HepG2 (cell line): ENCODE results near the gene TRIM8. TPM values are rescaled to one million over a fixed set of nuclear protein-coding genes. Genes with fewer than 3 reads are reported as not detected.

ENCODE experiments used
- BCL6 ChIP-seq: IDR thresholded peaks from 2 replicates; pipeline ENCODE4 v1.6.1; 2016; ENCODE audit warnings: missing genetic modification reagents, missing compliant biosample characterization
- CEBPB ChIP-seq: IDR thresholded peaks from 2 replicates; pipeline ENCODE4 v1.6.1; 2011; ENCODE audit warnings: low read depth, low read length, improper control_type of control experiment, borderline replicate concordance
- HNF4A ChIP-seq: sonication (generic); formaldehyde crosslinking; IDR thresholded peaks from 2 replicates; pipeline ENCODE4 v1.4.0; 2020; ENCODE audit warnings: missing genetic modification reagents
- JUN ChIP-seq: sonication (generic); formaldehyde crosslinking; IDR thresholded peaks from 2 replicates; pipeline ENCODE4 v1.4.0; 2020; ENCODE audit warnings: mild to moderate bottlenecking, missing genetic modification reagents
- KLF11 ChIP-seq: IDR thresholded peaks from 2 replicates; pipeline ENCODE4 v1.6.1; 2016; ENCODE audit warnings: missing compliant biosample characterization
- MED1 ChIP-seq: sonication (generic); formaldehyde crosslinking; IDR thresholded peaks from 2 replicates; pipeline ENCODE4 v1.4.0; 2020; ENCODE audit warnings: missing genetic modification reagents
- MIER3 ChIP-seq: IDR thresholded peaks from 2 replicates; pipeline ENCODE4 v1.6.1; 2016; ENCODE audit warnings: missing compliant biosample characterization, borderline replicate concordance
- NAIF1 ChIP-seq: sonication (generic); formaldehyde crosslinking; IDR thresholded peaks from 2 replicates; pipeline ENCODE4 v1.5.0; 2020; ENCODE audit warnings: mild to moderate bottlenecking, missing genetic modification reagents, borderline replicate concordance
- RBAK ChIP-seq: sonication (generic); formaldehyde crosslinking; IDR thresholded peaks from 2 replicates; pipeline ENCODE4 v1.5.1; 2020; ENCODE audit warnings: mild to moderate bottlenecking, missing genetic modification reagents
- REPIN1 ChIP-seq: sonication (generic); formaldehyde crosslinking; IDR thresholded peaks from 2 replicates; pipeline ENCODE4 v1.8.0; 2022; ENCODE audit warnings: missing genetic modification reagents, low read depth, mild to moderate bottlenecking, borderline replicate concordance
- SOX6 ChIP-seq, 2 experiments: fragments of 450-650 bp in 1 of 2; sonication (generic) in 1 of 2; formaldehyde crosslinking in 1 of 2; IDR thresholded peaks; 2 replicates each; pipeline versions ENCODE4 v1.4.0 to v1.6.1; 2017 to 2020; ENCODE audit warnings: antibody characterized with exemption in 1 of 2, mild to moderate bottlenecking in 1 of 2, missing genetic modification reagents in 1 of 2
- SP140L ChIP-seq: sonication (generic); formaldehyde crosslinking; IDR thresholded peaks from 2 replicates; pipeline ENCODE4 v1.4.0; 2020; ENCODE audit warnings: missing genetic modification reagents, borderline replicate concordance
- SUZ12 ChIP-seq: fragments of 150-350 bp; IDR thresholded peaks from 2 replicates; pipeline ENCODE4 v1.6.1; 2014; ENCODE audit warnings: low read depth, low read length
- ZNF160 ChIP-seq: sonication (generic); formaldehyde crosslinking; IDR thresholded peaks from 2 replicates; pipeline ENCODE4 v1.8.0; 2022; ENCODE audit warnings: mild to moderate bottlenecking, inconsistent platforms, missing genetic modification reagents
- ZNF253 ChIP-seq: sonication (generic); formaldehyde crosslinking; IDR thresholded peaks from 2 replicates; pipeline ENCODE4 v1.8.0; 2022; ENCODE audit warnings: mild to moderate bottlenecking, missing genetic modification reagents, borderline replicate concordance
- ZNF678 ChIP-seq: sonication (generic); formaldehyde crosslinking; IDR thresholded peaks from 2 replicates; pipeline ENCODE4 v1.4.0; 2020; ENCODE audit warnings: mild to moderate bottlenecking, missing genetic modification reagents
- ZNF75D ChIP-seq: sonication (generic); formaldehyde crosslinking; IDR thresholded peaks from 2 replicates; pipeline ENCODE4 v1.8.1; 2023; ENCODE audit warnings: missing genetic modification reagents, mild to moderate bottlenecking, borderline replicate concordance
- ZNF839 ChIP-seq: sonication (generic); formaldehyde crosslinking; IDR thresholded peaks from 2 replicates; pipeline ENCODE4 v1.4.0; 2020; ENCODE audit warnings: missing genetic modification reagents, mild to moderate bottlenecking, borderline replicate concordance
- polyA plus RNA-seq, 8 experiments: library from polyadenylated mRNA; depleted of rRNA in 3 of 8; stranded (reverse) in 7 of 8; unstranded in 1 of 8; fragments of >200 nt; fragmentation: Illumina TruSeq in 4 of 8; extraction: Trizol in 4 of 8; gene quantifications; 2 replicates each; pipeline versions ENCODE4 v1.2.1 to v1.2.3, GENCODE V29; 2011 to 2016; ENCODE audit warnings: low read depth in 4 of 8, missing spikeins in 1 of 8, mixed read lengths in 1 of 8; ENCODE audit not compliant: insufficient read depth in 1 of 8
- total RNA-seq, 5 experiments: library from RNA; depleted of rRNA; stranded (reverse); fragments of >200 nt; fragmentation: Illumina TruSeq; extraction: Trizol; gene quantifications; 2 replicates each; pipeline ENCODE4 v1.2.3, GENCODE V29; 2016; ENCODE audit warnings: low read depth in 1 of 5
- TF ChIP-seq, protein P1 (sequence below): sonication (generic); formaldehyde crosslinking; IDR thresholded peaks from 2 replicates; pipeline ENCODE4 v1.9.0; 2021; ENCODE audit warnings: missing genetic modification reagents, borderline replicate concordance
- TF ChIP-seq, protein P2 (sequence below): sonication (generic); formaldehyde crosslinking; IDR thresholded peaks from 2 replicates; pipeline ENCODE4 v1.9.0; 2021; ENCODE audit warnings: missing genetic modification reagents, borderline replicate concordance
- TF ChIP-seq, protein P3 (sequence below): sonication (generic); formaldehyde crosslinking; conservative IDR thresholded peaks from 2 replicates; pipeline ENCODE4 v1.4.0; 2020; ENCODE audit warnings: missing genetic modification reagents
- TF ChIP-seq, protein P4 (sequence below): IDR thresholded peaks from 2 replicates; pipeline ENCODE4 v1.6.1; 2016; ENCODE audit warnings: missing genetic modification reagents, missing compliant biosample characterization
- TF ChIP-seq, protein P5 (sequence below): sonication (generic); formaldehyde crosslinking; IDR thresholded peaks from 2 replicates; pipeline ENCODE4 v1.4.0; 2020; ENCODE audit warnings: missing genetic modification reagents

The TRIM8 gene
- total and polyA plus RNA-seq, 2 of the 13 experiments (the other 11 are each of a cell fraction or from before 2014, with no cell fraction given): 38.9 to 66.5 TPM

DNA sequence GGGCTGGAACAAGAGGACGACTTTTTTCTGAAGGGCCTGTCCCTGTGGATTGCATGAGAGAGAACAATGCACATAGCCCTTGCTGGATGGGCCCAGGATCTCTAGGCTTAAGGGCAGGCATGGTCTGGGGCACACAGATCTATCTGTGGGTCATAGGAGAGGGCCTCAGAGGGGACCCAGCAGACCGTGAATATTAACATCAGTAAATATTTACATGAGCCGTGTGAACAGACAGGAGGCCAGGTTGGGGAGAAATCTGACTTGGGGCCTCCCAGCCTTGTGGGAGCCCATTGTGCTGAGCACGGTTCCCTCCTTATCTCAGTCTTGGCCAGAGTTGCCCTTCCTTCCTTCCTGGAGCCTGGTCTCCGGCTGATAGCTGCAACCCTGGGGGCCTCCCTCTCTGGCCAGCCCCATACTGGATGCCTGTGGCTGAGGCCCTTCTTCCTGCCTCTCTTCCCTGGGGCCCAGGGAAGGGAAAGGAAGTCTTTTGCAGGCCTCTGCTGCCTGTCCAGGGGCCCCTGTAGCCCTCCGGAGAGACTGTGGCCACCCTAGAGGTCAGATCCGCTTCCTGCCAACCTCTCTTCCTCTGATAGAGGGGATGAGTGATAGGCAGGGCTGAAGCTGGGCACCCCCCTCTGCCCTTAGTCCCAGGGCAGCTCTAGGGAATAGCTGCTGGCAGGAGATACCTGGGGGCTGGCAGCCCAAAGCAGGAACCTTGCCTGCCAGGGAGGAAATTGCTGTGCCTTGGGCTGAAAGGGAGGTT, 44.5 kb upstream of the TRIM8 start (continued):
- TF ChIP-seq, protein P1, sequence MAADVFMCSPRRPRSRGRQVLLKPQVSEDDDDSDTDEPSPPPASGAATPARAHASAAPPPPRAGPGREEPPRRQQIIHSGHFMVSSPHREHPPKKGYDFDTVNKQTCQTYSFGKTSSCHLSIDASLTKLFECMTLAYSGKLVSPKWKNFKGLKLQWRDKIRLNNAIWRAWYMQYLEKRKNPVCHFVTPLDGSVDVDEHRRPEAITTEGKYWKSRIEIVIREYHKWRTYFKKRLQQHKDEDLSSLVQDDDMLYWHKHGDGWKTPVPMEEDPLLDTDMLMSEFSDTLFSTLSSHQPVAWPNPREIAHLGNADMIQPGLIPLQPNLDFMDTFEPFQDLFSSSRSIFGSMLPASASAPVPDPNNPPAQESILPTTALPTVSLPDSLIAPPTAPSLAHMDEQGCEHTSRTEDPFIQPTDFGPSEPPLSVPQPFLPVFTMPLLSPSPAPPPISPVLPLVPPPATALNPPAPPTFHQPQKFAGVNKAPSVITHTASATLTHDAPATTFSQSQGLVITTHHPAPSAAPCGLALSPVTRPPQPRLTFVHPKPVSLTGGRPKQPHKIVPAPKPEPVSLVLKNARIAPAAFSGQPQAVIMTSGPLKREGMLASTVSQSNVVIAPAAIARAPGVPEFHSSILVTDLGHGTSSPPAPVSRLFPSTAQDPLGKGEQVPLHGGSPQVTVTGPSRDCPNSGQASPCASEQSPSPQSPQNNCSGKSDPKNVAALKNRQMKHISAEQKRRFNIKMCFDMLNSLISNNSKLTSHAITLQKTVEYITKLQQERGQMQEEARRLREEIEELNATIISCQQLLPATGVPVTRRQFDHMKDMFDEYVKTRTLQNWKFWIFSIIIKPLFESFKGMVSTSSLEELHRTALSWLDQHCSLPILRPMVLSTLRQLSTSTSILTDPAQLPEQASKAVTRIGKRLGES: 0 out of 2 replicates have a peak, but pooled peaks have one; percentile 24
- TF ChIP-seq SP140L (CRISPR knock-in tag) (0 out of 2 replicates have a peak, but pooled peaks have one; percentile 27), ZNF839 (CRISPR knock-in tag) (no peak), ZNF678 (CRISPR knock-in tag) (no peak), MIER3 (CRISPR knock-in tag) (peak; percentile 62; the same call in 1 of the 2 replicates), BCL6 (CRISPR knock-in tag) (peak; percentile 73), KLF11 (CRISPR knock-in tag) (no peak), SOX6 (IDR thresholded peaks at IDR 0.05) (no peak), SOX6 (CRISPR knock-in tag; IDR thresholded peaks at IDR 0.05) (peak; percentile 98), SUZ12 (no peak), REPIN1 (CRISPR knock-in tag) (no peak; the same call in none of the 2 replicates), MED1 (peak; percentile 87), RBAK (CRISPR knock-in tag) (no peak), ZNF160 (CRISPR knock-in tag) (no peak), ZNF75D (CRISPR knock-in tag) (no peak), NAIF1 (no peak), JUN (CRISPR knock-in tag) (no peak), HNF4A (CRISPR knock-in tag) (peak; percentile 73), CEBPB (no peak), ZNF253 (CRISPR knock-in tag) (no peak)
- TF ChIP-seq, protein P2, sequence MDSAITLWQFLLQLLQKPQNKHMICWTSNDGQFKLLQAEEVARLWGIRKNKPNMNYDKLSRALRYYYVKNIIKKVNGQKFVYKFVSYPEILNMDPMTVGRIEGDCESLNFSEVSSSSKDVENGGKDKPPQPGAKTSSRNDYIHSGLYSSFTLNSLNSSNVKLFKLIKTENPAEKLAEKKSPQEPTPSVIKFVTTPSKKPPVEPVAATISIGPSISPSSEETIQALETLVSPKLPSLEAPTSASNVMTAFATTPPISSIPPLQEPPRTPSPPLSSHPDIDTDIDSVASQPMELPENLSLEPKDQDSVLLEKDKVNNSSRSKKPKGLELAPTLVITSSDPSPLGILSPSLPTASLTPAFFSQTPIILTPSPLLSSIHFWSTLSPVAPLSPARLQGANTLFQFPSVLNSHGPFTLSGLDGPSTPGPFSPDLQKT: no peak
- TF ChIP-seq, protein P3, sequence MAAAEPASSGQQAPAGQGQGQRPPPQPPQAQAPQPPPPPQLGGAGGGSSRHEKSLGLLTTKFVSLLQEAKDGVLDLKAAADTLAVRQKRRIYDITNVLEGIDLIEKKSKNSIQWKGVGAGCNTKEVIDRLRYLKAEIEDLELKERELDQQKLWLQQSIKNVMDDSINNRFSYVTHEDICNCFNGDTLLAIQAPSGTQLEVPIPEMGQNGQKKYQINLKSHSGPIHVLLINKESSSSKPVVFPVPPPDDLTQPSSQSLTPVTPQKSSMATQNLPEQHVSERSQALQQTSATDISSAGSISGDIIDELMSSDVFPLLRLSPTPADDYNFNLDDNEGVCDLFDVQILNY (CRISPR knock-in tag): no peak
- TF ChIP-seq, protein P4, sequence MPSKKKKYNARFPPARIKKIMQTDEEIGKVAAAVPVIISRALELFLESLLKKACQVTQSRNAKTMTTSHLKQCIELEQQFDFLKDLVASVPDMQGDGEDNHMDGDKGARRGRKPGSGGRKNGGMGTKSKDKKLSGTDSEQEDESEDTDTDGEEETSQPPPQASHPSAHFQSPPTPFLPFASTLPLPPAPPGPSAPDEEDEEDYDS (CRISPR knock-in tag): peak; percentile 40; the same call in 1 of the 2 replicates
- TF ChIP-seq, protein P5, sequence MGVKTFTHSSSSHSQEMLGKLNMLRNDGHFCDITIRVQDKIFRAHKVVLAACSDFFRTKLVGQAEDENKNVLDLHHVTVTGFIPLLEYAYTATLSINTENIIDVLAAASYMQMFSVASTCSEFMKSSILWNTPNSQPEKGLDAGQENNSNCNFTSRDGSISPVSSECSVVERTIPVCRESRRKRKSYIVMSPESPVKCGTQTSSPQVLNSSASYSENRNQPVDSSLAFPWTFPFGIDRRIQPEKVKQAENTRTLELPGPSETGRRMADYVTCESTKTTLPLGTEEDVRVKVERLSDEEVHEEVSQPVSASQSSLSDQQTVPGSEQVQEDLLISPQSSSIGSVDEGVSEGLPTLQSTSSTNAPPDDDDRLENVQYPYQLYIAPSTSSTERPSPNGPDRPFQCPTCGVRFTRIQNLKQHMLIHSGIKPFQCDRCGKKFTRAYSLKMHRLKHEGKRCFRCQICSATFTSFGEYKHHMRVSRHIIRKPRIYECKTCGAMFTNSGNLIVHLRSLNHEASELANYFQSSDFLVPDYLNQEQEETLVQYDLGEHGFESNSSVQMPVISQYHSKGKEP (CRISPR knock-in tag): no peak
